ENCODE data around the gene PTGES.

DNA sequence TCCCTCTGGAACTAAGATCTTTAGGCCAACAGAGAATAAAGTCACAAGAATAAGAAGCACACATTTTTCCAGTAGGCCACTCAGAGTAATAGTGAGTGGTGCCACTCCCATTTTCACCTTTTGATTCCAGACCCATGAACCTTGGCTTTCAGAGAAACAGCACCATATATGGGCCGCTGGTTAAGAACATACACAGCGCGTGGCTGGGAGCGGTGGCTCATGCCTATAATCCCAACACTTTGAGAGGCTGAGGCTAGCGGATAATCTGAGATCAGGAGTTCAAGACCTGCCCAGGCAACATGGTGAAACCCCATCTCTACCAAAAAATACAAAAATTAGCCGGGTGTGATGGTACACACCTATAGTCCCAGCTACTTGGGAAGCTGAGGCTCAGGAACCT, 15.6 kb upstream of the PTGES start:
- TF ChIP-seq, protein P1, sequence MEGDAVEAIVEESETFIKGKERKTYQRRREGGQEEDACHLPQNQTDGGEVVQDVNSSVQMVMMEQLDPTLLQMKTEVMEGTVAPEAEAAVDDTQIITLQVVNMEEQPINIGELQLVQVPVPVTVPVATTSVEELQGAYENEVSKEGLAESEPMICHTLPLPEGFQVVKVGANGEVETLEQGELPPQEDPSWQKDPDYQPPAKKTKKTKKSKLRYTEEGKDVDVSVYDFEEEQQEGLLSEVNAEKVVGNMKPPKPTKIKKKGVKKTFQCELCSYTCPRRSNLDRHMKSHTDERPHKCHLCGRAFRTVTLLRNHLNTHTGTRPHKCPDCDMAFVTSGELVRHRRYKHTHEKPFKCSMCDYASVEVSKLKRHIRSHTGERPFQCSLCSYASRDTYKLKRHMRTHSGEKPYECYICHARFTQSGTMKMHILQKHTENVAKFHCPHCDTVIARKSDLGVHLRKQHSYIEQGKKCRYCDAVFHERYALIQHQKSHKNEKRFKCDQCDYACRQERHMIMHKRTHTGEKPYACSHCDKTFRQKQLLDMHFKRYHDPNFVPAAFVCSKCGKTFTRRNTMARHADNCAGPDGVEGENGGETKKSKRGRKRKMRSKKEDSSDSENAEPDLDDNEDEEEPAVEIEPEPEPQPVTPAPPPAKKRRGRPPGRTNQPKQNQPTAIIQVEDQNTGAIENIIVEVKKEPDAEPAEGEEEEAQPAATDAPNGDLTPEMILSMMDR (IDR thresholded peaks at IDR 0.05), result no peak
- no peak for TF ChIP-seq EZH2 (IDR thresholded peaks at IDR 0.05)
